PC-3 (cell line): ENCODE measurements around the gene NKX2-3. TPM values are rescaled to one million over a fixed set of nuclear protein-coding genes. Genes with fewer than 3 reads are reported as not detected.

Source experiments
- ATAC-seq: fragments of 200-7000 bp; cut with Tn5 transposase; 2 replicates; pipeline ENCODE4 v1.9.1; 2020; ENCODE audit warnings: mild to moderate bottlenecking, moderate library complexity
- BruUV-seq: library from RNA; stranded (reverse); fragments of 400-500 nt; replicated peaks from 2 replicates; lab custom pipeline; 2021; lab: Mats Ljungman, UMichigan
- CTCF ChIA-PET: fragments of 300-600 bp; sonication (Branson Sonifier 250); formaldehyde crosslinking; loops from one replicate; lab custom pipeline; 2022; ENCODE audit warnings: antibody characterized with exemption; lab: Charles Lee
- POLR2A ChIA-PET: fragments of 300-600 bp; sonication (Branson Sonifier 250); formaldehyde crosslinking; loops from one replicate; lab custom pipeline; 2022; ENCODE audit warnings: antibody characterized with exemption; ENCODE audit not compliant: unreplicated experiment; lab: Charles Lee
- DNase-seq: peaks from one replicate; pipeline ENCODE4 v3.0.0-alpha.2; 2015
- H2AFZ ChIP-seq: fragments of 300-600 bp; sonication (generic); 2 replicates; pipeline ENCODE4 v1.6.0; 2016; ENCODE audit warnings: antibody characterized with exemption, low read length
- H3F3A ChIP-seq: fragments of 300-600 bp; sonication (generic); one replicate; pipeline ENCODE4 v1.6.0; 2017; ENCODE audit warnings: antibody characterized with exemption, low read length, control low read depth, mild to moderate bottlenecking; ENCODE audit not compliant: unreplicated experiment
- H3K27ac ChIP-seq: fragments of 300-600 bp; sonication (generic); 2 replicates; pipeline ENCODE4 v1.5.1; 2016; ENCODE audit warnings: mild to moderate bottlenecking, low read length
- H3K27me3 ChIP-seq: fragments of 300-600 bp; sonication (generic); 2 replicates; pipeline ENCODE4 v1.6.1; 2016; ENCODE audit warnings: low read length, mixed read lengths
- H3K36me3 ChIP-seq: fragments of 300-600 bp; sonication (generic); 2 replicates; pipeline ENCODE4 v1.6.1; 2016; ENCODE audit warnings: low read depth, mixed run types, low read length, mixed read lengths
- H3K4me1 ChIP-seq: fragments of 300-600 bp; sonication (generic); 2 replicates; pipeline ENCODE4 v1.5.1; 2016; ENCODE audit warnings: low read length; ENCODE audit not compliant: insufficient read depth
- H3K4me2 ChIP-seq: fragments of 300-600 bp; sonication (generic); 2 replicates; pipeline ENCODE4 v1.6.0; 2016; ENCODE audit warnings: low read length
- H3K4me3 ChIP-seq: fragments of 300-600 bp; sonication (generic); 2 replicates; pipeline ENCODE4 v1.5.1; 2016; ENCODE audit warnings: mild to moderate bottlenecking, low read length, mixed read lengths
- H3K79me2 ChIP-seq: fragments of 300-600 bp; sonication (generic); 2 replicates; pipeline ENCODE4 v1.6.1; 2017; ENCODE audit warnings: low read length, mixed read lengths
- H3K9ac ChIP-seq: fragments of 300-600 bp; sonication (generic); 2 replicates; pipeline ENCODE4 v1.6.0; 2016; ENCODE audit warnings: mild to moderate bottlenecking, low read length
- H3K9me2 ChIP-seq: fragments of 300-600 bp; sonication (generic); replicated peaks from 2 replicates; pipeline ENCODE4 v1.6.1; 2016; ENCODE audit warnings: mixed run types, low read length, mixed read lengths
- H3K9me3 ChIP-seq: fragments of 300-600 bp; sonication (generic); 2 replicates; pipeline ENCODE4 v1.6.1; 2016; ENCODE audit warnings: low read length, mixed read lengths
- H4K20me1 ChIP-seq: fragments of 300-600 bp; sonication (generic); 2 replicates; pipeline ENCODE4 v1.6.1; 2016; ENCODE audit warnings: low read length, mixed read lengths
- EZH2 ChIP-seq: fragments of 300-600 bp; sonication (generic); IDR thresholded peaks from one replicate; pipeline ENCODE4 v1.6.1; 2017; ENCODE audit warnings: antibody characterized with exemption, mild to moderate bottlenecking, low read length; ENCODE audit not compliant: unreplicated experiment
- EZH2phosphoT487 ChIP-seq: fragments of 300-600 bp; sonication (generic); IDR thresholded peaks from 2 replicates; pipeline ENCODE4 v1.6.1; 2018; ENCODE audit warnings: mild to moderate bottlenecking, antibody characterized with exemption, low read length, borderline replicate concordance
- intact Hi-C: fragments of 100-400 bp; cut with micrococcal nuclease; formaldehyde crosslinking; loops from 2 replicates; pipeline ENCODE4 v1.9.0; 2023
- total RNA-seq: library from RNA; depleted of rRNA; stranded (reverse); fragments of >200 nt; gene quantifications from 2 replicates; pipeline ENCODE4 v1.2.3, GENCODE V29; 2014
- TF ChIP-seq, protein P1 (sequence below): fragments of 300-600 bp; sonication (generic); conservative IDR thresholded peaks from 2 replicates; pipeline ENCODE4 v1.5.1; 2017; ENCODE audit warnings: antibody characterized with exemption, low read depth, mild to moderate bottlenecking, low read length

NKX2-3 gene
- total RNA-seq, 1 experiment from 2014 or later, result 0.07 TPM

DNA sequence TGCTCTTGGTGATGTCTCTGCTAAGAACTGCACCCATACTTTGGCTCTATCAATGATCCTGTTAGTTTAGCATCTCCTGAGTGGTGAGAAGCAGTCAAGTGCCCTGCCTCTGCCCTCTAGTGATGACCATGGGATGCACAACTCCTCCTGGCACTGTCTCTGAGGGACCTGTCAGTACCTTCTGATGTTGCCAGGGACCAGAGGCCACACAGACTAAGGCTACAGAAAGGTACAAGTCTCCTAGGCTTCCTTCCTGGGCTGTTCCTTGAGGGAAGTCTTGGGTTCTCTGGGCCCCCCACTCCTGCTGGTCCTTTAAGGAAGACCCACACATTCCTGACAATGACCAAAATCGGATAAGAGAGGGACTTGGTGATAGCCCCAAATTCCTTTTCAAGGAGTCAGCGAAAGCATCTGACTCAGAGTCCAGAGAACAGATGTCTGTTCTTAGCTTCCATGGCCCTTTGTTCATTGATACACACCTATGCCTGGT lies 15.3 kb downstream of the NKX2-3 start:
- intact Hi-C loops, result no loop called here

DNA sequence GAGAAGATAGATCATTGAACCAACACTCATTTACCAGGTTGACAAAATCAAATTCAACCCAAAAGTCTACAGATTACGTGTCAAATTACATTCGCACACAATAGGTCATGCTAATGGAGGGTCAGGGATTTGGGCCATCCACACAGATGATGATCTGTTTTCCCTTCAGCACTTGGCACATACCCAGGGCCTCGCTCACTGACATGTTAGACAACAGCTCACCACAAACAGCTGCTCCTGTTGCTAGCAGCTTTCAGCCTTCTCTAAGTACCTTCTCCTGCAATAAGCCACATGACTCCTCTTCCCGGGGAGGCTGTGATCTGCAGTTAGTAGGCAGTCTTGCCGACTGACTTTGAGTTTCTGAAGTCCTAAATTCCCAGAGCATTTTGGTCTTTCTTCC lies 18.4 kb downstream of the NKX2-3 start:
- peak; percentile 38 for DNase-seq

More for the DNA sequence above, 15.3 kb downstream of the NKX2-3 start:
- no peak overlapping the region for H2AFZ ChIP-seq
- ATAC-seq (peak; percentile 73), DNase-seq (peak; percentile 43)
- H3F3A ChIP-seq, result no peaks in the 10 kb centered on the region
- H3K9ac ChIP-seq, result no peak overlapping the region
- no peaks in the 10 kb centered on the region for H3K4me1 ChIP-seq
- no peaks in the 10 kb centered on the region for H3K36me3 ChIP-seq
- no TSS peak for BruUV-seq
- H3K79me2 ChIP-seq, result no peaks in the 10 kb centered on the region
- H4K20me1 ChIP-seq, result no peaks in the 10 kb centered on the region
- no peaks in the 10 kb centered on the region for H3K9me2 ChIP-seq
- H3K4me3 ChIP-seq, result no peak overlapping the region
- TF ChIP-seq, protein P1, sequence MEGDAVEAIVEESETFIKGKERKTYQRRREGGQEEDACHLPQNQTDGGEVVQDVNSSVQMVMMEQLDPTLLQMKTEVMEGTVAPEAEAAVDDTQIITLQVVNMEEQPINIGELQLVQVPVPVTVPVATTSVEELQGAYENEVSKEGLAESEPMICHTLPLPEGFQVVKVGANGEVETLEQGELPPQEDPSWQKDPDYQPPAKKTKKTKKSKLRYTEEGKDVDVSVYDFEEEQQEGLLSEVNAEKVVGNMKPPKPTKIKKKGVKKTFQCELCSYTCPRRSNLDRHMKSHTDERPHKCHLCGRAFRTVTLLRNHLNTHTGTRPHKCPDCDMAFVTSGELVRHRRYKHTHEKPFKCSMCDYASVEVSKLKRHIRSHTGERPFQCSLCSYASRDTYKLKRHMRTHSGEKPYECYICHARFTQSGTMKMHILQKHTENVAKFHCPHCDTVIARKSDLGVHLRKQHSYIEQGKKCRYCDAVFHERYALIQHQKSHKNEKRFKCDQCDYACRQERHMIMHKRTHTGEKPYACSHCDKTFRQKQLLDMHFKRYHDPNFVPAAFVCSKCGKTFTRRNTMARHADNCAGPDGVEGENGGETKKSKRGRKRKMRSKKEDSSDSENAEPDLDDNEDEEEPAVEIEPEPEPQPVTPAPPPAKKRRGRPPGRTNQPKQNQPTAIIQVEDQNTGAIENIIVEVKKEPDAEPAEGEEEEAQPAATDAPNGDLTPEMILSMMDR, result peak; percentile 50; the same call in 1 of the 2 replicates
- no peak for TF ChIP-seq EZH2
- peaks cover 17% of the 10 kb centered on the region; the same call in 1 of the 2 replicates for H3K27me3 ChIP-seq
- no peak overlapping the region for H3K27ac ChIP-seq
- ChIA-PET CTCF (no interaction called here), POLR2A (no interaction called here)
- H3K9me3 ChIP-seq, result no peaks in the 10 kb centered on the region
- no peak overlapping the region for H3K4me2 ChIP-seq

DNA sequence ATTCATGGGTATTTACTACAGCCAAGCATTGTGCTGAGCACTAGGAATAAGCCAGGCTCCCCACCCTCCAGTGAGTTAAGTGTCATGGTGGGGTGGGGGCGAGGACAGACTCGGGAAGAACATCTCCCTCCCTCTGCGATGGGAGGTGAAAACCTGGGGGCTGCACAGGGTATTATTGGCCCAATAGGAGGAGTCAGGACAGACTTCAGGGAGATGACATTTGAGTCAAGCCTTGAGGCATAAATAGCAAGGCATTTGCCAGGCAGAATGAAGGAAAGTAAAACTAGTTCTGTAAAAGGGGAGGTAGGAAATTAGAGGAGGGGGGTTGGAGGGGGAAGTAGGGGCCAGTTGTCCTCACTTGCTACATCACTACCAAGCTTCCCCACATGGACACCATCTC lies 18.9 kb downstream of the NKX2-3 start:
- H3K9me3 ChIP-seq, result no peaks in the 10 kb centered on the region
- ChIA-PET CTCF (no interaction called here), POLR2A (no interaction called here)
- TF ChIP-seq EZH2phosphoT487 (no peak), EZH2 (no peak)
- TF ChIP-seq, protein P1, result no peak
- no peaks in the 10 kb centered on the region for H3K79me2 ChIP-seq
- intact Hi-C loops, result no loop called here
- no peaks in the 10 kb centered on the region for H3K9me2 ChIP-seq
- no peak for ATAC-seq
- H3F3A ChIP-seq, result no peaks in the 10 kb centered on the region
- no peak overlapping the region for H3K4me3 ChIP-seq
- peaks cover 9% of the 10 kb centered on the region; the same call in 1 of the 2 replicates for H3K27me3 ChIP-seq
- H3K4me2 ChIP-seq, result no peak overlapping the region
- H3K36me3 ChIP-seq, result no peaks in the 10 kb centered on the region
- no peaks in the 10 kb centered on the region for H4K20me1 ChIP-seq
- H3K27ac ChIP-seq, result no peak overlapping the region
- no peak overlapping the region for H3K9ac ChIP-seq
- BruUV-seq, result no TSS peak
- H3K4me1 ChIP-seq, result no peaks in the 10 kb centered on the region
- no peak for DNase-seq
- H2AFZ ChIP-seq, result no peak overlapping the region

More for the DNA sequence above, 18.4 kb downstream of the NKX2-3 start:
- Histone ChIP-seq H3K4me1 (no peaks in the 10 kb centered on the region), H3K9me3 (no peaks in the 10 kb centered on the region), H3K27ac (no peak overlapping the region), H3K36me3 (no peaks in the 10 kb centered on the region), H2AFZ (no peak overlapping the region), H4K20me1 (no peaks in the 10 kb centered on the region), H3K4me3 (no peak overlapping the region), H3K4me2 (no peak overlapping the region), H3K27me3 (peaks cover 14% of the 10 kb centered on the region), H3K9ac (no peak overlapping the region), H3K9me2 (no peaks in the 10 kb centered on the region), H3K79me2 (no peaks in the 10 kb centered on the region), H3F3A (no peaks in the 10 kb centered on the region)
- TF ChIP-seq, protein P1, result no peak
- ChIA-PET POLR2A (no interaction called here), CTCF (no interaction called here)
- intact Hi-C loops, result no loop called here
- ATAC-seq, result no peak
- BruUV-seq, result no TSS peak
